NCI-H446 treated with DMSO at 0.1 percent for 48 hours (cell line): ENCODE data around the gene PABPN1L.
A peak's percentile ranks its signal among the peaks of the same experiment; 100 is the strongest.

Source experiments
- DNase-seq: peaks from one replicate; lab custom pipeline; 2025; lab: John Stamatoyannopoulos, UW

Gene PABPN1L

GRCh38 chr16:88868974-88869672 is 2.7 kb upstream of the PABPN1L start:
- no peak for DNase-seq

- DNase-seq = no peak
Observed at GRCh38 chr16:88867581-88868246, 1.3 kb upstream of the PABPN1L start.

GRCh38 chr16:88865742-88866141 is 718 bp downstream of the PABPN1L start:
- no peak for DNase-seq

GRCh38 chr16:88865310-88865709 is 1.1 kb downstream of the PABPN1L start:
- no peak for DNase-seq

GRCh38 chr16:88864521-88864920 is 1.9 kb downstream of the PABPN1L start:
- DNase-seq = no peak

- no peak for DNase-seq
Observed at GRCh38 chr16:88864099-88864498, 2.4 kb downstream of the PABPN1L start.

GRCh38 chr16:88863426-88863825 is 3.0 kb downstream of the PABPN1L start:
- no peak for DNase-seq

- no peak for DNase-seq
Observed at GRCh38 chr16:88862968-88863367, 3.5 kb downstream of the PABPN1L start.

GRCh38 chr16:88861359-88861758 is 5.1 kb downstream of the PABPN1L start:
- DNase-seq = no peak

GRCh38 chr16:88859381-88860091 is 6.9 kb downstream of the PABPN1L start:
- no peak for DNase-seq

- DNase-seq = no peak
Observed at GRCh38 chr16:88857728-88858339, 8.6 kb downstream of the PABPN1L start.

- peak; percentile 65 for DNase-seq
Observed at GRCh38 chr16:88856828-88857727, 9.4 kb downstream of the PABPN1L start, which contains the start of the genes GALNS and TRAPPC2L. Gene GALNS, minus strand, starts transcription at chr16:88856947. Its CDS starts 70 bp downstream, at chr16:88856877. Gene TRAPPC2L, plus strand, starts transcription at chr16:88857127. Its CDS starts 24 bp downstream, at chr16:88857151.

GRCh38 chr16:88856122-88856827 is 10.2 kb downstream of the PABPN1L start:
- no peak for DNase-seq

- DNase-seq = no peak
Observed at GRCh38 chr16:88855736-88856121, 10.7 kb downstream of the PABPN1L start.

- DNase-seq = no peak
Observed at GRCh38 chr16:88855176-88855575, 11.3 kb downstream of the PABPN1L start.

GRCh38 chr16:88854306-88855111 is 12.0 kb downstream of the PABPN1L start:
- DNase-seq = no peak

GRCh38 chr16:88853325-88853941 is 13.0 kb downstream of the PABPN1L start:
- DNase-seq = no peak

- no peak for DNase-seq
Observed at GRCh38 chr16:88851616-88852015, 14.8 kb downstream of the PABPN1L start.

- no peak for DNase-seq
Observed at GRCh38 chr16:88850531-88851199, 15.8 kb downstream of the PABPN1L start.
